ENCODE results near the gene TNK2.

GRCh38 chr3:195834675-195835583 lies 73.4 kb downstream of the TNK2 start:
- TF ChIP-seq CTCF (conservative IDR thresholded peaks at IDR 0.05; ENCODE audit: low read length) (no peak), EZH2phosphoT487 (IDR thresholded peaks at IDR 0.05; ENCODE audit: borderline replicate concordance) (no peak)
